GM21529 (cell line): ENCODE results near the gene ACER3.
"Not testable (repeated sequence)": the region's sequence is repeated elsewhere in the genome, so short reads cannot be mapped to it uniquely, and the experiment has no call there.

ENCODE experiments used
- ATAC-seq: cut with Tn5 transposase; IDR thresholded peaks from one replicate; pipeline ENCODE4 v1.9.1; 2021; ENCODE audit not compliant: unreplicated experiment

ACER3 gene

GRCh38 chr11:77036398-77036797 is 175.7 kb downstream of the ACER3 start:
- no peak for ATAC-seq

GRCh38 chr11:77037057-77037456 is 176.3 kb downstream of the ACER3 start:
- no peak for ATAC-seq

- ATAC-seq, result no peak
Observed at GRCh38 chr11:77038029-77038824, 177.5 kb downstream of the ACER3 start.

- no peak for ATAC-seq
Observed at GRCh38 chr11:77038825-77039326, 178.2 kb downstream of the ACER3 start.

GRCh38 chr11:77039491-77040400 is 179.0 kb downstream of the ACER3 start:
- ATAC-seq, result no peak

GRCh38 chr11:77040401-77040777 is 179.7 kb downstream of the ACER3 start:
- no peak for ATAC-seq

- no peak for ATAC-seq
Observed at GRCh38 chr11:77040889-77041288, 180.2 kb downstream of the ACER3 start.

- ATAC-seq, result no peak
Observed at GRCh38 chr11:77042111-77042726, 181.5 kb downstream of the ACER3 start.

- ATAC-seq, result no peak
Observed at GRCh38 chr11:77044356-77044755, 183.6 kb downstream of the ACER3 start.

GRCh38 chr11:77044886-77045285 is 184.2 kb downstream of the ACER3 start:
- ATAC-seq, result no peak

- no peak for ATAC-seq
Observed at GRCh38 chr11:77046060-77046501, 185.4 kb downstream of the ACER3 start.

- peak; percentile 82 for ATAC-seq
Observed at GRCh38 chr11:77047007-77047927, 186.5 kb downstream of the ACER3 start.

GRCh38 chr11:77047928-77048446 is 187.3 kb downstream of the ACER3 start:
- not testable (repeated sequence) for ATAC-seq

GRCh38 chr11:77049026-77049425 is 188.3 kb downstream of the ACER3 start:
- ATAC-seq, result no peak

GRCh38 chr11:77051511-77051910 is 190.8 kb downstream of the ACER3 start:
- ATAC-seq, result no peak

GRCh38 chr11:77052518-77052917 is 191.8 kb downstream of the ACER3 start:
- ATAC-seq, result no peak

- ATAC-seq, result no peak
Observed at GRCh38 chr11:77053217-77054015, 192.7 kb downstream of the ACER3 start.

- ATAC-seq, result no peak
Observed at GRCh38 chr11:77054084-77054483, 193.4 kb downstream of the ACER3 start.

- no peak for ATAC-seq
Observed at GRCh38 chr11:77055101-77055561, 194.4 kb downstream of the ACER3 start.
